Hematopoietic multipotent progenitor cell treated with erythropoietin and hydrocortisone succinate and interleukin-3 and kit ligand, for 4 days (in vitro differentiated cells): ENCODE data around the gene PTPRN2.

ENCODE experiments used
- DNase-seq: peaks from one replicate; pipeline ENCODE4 v3.0.0-alpha.2; 2015

Gene PTPRN2

DNA sequence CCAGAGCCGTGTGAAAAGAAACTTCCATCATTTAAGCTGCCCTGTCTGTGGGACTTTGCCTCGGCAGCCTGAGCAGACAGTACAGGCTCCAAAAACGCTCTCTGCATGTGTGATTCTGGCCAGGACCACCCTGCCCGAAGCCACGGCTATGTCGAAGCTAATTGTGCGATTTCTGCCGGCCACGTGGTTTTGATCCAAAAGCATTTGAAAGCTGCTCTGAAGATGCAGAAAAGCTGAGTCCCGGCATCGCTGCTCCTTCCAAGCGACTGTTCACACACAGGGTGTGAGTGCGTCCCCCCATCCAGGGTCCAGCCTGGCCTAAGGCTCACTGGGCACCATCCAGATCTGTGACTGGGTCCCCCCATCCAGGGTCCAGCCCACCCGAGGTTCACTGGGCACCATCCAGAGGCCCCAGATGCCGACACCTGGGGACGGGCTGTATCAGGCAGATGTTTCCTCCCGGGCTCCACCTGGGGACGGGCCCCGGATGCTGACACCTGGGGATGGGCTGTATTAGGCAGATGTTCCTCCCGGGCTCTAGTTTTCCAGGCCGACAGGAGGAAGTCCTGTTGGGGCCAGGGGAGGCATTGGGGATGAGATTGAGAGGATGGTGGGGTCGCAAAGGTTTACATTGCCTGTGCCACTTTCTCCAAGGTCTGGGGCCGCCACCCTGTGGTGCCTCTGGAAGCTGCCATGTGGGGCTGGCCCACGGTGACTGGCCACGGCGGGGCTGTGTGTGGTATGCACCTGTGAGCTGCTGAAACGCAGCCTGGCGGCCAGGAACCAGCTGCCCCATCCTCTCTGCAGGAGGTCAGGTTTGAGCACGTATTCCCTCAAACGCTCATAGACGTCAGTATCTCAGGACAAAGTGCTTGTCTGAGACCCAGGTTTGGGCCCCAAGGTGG lies 723.5 kb downstream of the PTPRN2 start:
- DNase-seq, result no peak

DNA sequence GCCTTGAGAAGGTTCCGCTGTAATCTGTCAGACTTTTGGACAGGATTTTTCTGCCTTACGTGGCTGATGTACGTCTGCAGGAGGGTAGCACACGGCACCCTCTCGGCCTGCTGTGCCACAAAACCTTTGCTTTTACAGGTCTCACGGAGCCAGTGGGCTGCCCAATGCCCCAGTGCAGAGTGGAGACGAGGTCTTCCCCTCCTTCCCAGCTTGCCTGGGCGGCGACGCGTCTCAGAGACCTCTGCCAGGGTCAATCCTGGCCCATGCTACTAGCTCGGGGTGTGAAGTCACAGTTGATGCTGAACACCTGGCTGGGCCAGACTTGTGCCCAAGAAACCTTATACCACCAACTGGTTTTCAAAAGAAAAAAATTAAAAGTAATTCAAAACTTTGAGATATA lies 724.4 kb downstream of the PTPRN2 start:
- no peak for DNase-seq

DNA sequence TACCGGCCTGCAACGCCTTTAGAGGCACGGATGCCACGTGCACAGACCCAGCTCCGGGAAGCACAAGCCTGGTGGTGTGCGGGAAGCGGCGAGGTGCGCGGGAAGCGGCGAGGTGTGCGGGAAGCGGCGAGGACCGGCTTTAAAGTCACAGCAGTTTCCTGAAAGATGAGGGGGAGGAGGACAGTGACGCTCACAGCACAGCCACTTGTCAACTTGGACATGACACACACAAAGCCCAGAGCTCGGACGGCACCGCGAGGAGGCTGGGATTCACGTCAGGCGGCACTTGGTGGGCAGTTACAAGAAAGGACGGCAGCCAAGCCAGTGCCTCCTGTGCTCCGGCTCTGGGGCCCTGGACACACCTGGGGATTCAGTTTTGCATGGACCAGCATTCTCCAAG lies 724.9 kb downstream of the PTPRN2 start:
- DNase-seq, result no peak

DNA sequence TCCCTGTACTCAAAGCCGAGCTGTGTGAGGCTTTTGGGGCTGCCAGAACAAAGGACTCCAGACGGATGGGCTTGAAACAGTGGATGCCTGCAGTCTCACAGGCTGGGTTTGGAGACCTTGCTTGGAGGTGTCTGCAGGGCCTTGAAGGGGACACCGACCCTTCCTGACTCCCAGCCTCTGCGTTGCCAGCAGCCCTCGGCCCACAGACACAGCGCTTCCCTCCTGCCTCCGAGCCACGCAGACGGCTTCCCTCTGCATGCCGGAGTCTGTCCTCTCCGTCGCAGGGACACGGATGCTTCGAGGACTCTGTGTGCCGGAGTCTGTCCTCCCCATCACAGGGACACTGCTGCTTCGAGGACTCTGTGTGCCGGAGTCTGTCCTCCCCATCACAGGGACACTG lies 726.1 kb downstream of the PTPRN2 start:
- no peak for DNase-seq

DNA sequence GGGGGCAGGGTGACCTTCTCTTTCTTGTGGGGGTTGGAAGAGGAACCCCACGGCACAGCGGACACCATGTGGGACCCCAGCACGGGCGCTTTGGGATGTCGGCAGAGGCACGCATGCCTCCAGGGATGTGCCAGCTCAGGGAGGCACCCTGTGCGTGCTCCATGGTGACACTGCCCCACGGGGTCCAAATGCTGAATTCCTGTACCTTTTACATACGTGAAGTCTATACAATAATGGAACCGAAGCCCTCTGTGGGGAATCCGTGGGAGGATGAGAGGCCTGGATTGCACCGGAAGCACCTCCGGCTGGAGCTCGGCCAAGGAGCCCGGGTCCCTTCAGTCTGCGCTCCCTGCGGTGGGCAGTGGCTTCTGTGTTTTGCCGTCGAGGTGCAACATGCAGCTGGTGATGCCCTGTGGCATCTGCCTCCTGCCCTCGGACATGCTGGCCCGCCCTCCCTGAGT lies 726.6 kb downstream of the PTPRN2 start:
- DNase-seq, result no peak

DNA sequence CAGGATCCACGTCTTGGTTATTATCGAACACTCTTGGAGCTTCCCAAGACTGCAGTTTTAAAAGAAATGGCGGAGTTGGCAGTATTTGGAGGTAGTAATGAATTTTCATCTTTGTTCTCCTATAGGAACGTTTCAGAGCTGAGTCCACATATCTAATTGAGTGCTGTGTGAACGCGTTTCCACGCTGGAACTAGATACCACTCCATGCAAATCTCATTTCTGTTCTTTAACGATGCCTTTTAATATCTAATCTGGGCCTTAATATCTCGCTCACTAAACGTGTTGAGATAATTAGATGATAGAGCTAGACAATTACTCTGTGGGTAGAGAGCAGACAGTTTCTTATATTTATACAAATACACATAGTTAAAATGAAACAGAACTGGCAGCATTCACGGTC lies 727.2 kb downstream of the PTPRN2 start:
- no peak for DNase-seq

DNA sequence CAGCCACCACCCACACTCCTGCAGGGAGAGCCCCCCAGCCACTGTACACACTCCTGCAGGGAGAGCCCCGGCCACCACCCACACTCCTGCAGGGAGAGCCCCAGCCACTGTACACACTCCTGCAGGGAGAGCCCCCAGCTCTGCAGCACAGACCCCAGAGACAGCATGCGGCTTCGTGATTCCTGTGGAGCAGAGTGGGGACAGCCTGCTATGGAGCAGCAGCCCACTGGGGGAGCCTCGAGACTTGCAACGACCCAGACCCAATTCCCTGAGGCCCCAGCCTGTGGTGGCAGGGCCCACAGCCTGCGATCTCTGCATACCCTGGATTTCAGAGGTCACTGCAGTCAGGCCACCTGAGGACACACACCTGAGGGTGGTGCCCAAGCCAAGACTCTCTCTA lies 727.7 kb downstream of the PTPRN2 start:
- DNase-seq, result no peak

DNA sequence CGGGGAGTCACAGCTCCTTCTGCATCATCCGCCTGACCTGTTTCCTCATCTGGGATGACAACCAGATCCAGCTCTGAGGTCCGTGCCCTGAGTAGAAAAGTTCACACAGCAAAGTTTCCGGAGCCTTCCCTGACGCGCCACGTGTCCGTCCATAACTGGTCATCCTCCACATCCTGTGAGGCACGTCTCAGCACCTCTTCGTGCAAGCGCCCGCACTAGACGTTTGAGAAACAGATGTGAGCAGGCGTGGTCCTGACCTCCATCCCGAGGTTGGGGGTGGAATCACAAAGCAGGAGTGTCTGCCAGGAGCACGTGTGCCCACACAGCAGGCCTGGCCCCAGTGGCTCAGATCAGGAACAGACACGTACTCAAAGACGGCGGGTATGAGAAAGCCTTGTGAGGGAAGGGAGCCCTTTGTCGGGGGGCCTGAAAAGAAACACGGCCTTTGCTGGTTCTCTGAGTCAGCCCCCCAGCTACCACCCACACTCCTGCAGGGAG lies 730.0 kb downstream of the PTPRN2 start:
- DNase-seq, result no peak

DNA sequence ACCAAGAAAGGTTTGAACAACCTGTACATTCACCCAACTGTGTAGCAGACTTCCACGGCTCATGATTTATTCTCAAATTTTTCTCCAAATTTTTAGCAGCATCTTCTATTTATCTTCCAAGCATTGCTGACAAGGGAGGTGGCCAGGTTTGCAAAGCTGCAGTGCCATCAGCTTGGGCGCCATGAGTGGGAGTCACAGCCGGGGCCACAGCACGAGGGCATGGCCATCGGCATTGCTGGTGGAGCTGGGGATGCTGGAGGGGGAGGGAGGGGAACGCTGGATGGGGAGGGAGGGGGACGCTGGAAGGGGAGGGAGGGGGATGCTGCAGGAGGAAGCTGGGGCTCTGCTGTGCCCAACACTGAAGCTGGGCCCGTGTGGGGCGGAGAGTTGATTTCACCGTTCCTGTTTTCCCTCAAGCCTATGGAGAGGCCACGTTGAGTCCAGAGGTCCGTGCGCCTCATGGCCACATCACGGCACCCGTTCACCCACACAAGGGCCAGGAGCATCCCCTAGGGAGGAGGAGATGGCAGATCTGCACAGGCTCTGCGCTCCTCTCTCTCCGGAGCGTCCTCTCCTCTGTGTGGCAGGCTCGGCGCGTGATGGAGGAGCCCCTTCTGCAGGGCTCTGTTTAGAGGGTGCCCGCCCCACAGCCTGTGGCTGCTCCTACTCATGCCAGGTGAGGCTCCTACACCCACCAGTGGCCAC lies 730.6 kb downstream of the PTPRN2 start:
- no peak for DNase-seq

DNA sequence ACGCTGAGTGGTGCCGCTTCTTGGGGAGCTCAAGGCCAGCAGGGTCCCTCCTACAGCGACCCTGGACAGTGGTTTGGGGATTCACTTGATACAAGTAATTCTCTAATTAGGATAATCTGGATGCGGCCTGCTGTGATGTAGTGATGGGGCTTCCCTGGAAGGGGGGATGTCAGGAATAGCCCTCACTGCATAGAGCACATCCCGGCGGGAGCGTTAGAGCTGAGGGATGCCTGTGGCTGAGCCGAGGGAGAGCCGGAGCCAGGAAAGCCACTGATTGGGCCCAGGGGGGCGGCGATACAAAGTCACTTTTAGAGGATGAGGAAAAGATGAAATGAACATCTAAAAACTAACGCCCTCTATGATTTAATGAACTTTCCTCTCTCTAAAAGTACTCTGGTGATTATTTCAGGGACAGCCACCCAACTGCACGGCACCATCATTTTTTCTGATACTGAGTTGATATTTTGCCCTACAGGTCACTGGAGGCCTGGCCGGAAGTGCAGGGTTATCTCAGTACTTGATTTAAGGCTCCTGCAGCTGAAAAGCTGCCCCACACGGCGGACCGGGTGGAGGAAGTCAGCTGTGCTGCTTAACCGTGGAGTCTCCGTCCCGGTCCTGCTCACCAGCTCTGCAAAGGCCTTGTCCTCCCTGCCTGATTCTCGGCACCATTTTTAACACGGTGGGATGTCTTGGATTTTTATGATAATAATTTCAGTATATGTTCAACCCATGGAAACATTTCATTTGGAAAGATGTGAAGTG lies 732.0 kb downstream of the PTPRN2 start:
- DNase-seq, result peak; percentile 37

DNA sequence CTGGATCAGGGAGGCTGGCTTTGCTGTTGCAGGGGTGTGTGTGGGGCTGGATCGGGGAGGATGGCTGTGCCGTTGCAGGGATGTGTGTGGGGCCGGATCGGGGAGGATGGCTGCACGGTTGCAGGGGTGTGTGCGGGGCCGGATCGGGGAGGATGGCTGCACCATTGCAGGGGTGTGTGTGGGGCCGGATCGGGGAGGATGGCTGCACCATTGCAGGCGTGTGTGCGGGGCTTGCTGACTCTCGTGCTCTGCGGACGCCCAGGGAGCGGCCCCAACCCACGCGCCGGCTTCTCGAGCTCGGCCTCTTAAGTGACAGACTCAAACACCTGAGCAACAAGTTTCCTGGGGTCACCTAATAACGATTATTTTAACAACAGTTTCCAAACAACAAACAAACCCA lies 732.6 kb downstream of the PTPRN2 start:
- no peak for DNase-seq

DNA sequence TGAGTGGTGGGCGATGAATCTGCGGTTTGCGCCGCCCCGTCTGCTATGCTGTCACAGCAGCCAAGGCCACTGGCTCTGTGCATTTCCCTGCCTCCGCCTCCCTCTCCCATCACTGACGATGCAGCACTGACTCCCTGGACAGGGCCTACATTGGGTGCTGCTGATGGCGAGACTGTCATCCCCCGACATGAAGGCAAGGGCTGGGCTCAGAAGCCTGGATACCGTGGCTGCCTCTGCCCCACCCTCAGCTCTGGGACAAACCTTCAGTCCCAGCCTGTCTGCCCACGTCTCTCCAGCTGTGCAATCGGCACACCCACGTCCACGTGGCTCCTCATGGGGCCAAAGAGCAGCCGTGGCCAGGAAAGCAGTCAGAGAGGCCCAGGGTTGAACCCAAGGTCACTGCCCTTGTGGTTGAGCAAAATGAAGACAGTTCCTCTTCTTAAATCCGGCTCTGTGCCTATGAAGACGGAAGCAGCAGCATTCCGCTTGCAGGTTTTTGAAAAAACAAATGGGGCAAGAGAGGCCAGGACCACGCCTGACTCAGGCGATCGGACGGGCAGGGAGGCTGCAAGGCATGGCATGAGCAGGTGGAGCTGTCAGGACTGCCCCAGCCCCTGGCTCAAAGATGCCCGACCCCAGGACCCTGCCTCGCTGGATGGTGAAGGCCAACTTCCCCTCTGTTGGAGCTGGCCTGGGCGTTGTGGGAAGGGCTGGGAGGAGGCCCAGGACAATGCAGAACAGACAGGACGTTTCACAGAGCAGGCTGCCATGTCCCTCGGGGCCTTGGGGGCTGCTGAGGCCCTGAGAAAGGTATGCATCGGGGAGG lies 733.3 kb downstream of the PTPRN2 start:
- peak; percentile 78 for DNase-seq

DNA sequence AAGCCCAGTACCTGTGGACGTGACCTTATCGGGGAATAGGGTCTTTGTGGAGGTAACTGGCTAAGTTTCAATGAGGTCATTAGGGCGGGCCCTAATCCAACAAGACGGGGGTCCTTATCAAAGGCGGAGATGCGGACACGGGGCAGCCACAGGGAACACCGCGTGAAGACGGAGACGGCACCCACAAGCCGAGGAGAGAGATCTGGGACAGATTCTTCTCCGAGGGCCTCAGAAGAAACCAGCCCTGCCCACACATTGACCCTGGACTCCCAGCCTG lies 733.9 kb downstream of the PTPRN2 start:
- DNase-seq, result no peak

DNA sequence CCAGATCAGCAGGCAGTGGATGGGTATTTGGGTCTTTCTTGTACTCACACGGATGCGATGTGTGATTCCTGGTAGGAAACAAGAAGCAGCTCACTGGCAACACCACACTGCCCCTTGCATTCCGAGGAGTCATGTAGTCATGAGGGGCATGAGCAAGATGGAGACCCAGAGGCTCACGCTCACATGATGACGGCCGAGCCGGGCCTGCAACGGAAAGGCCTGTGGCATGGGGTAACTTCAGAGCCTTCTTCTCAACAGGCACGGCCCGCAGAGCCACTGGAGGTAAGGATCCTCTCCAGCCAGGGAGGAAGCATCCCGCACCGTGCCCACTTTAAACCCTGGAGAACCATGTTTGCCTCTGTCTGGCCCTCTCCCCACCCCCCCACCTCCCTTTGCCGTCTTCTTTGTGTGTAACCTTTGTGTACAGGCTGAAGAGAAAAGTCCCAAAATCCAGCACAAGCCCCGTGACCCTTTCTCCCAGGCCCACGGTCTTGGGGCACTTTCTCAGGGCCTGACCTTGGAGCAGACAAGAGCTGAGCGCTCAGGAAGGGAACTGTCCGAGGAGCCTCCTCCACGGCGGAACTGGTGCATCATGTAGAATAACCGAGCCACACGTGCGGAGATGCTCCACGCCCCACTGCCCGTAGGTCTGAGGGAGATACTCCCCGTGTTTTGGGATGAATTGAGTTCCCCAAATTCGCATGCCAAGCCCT lies 734.4 kb downstream of the PTPRN2 start:
- no peak for DNase-seq

DNA sequence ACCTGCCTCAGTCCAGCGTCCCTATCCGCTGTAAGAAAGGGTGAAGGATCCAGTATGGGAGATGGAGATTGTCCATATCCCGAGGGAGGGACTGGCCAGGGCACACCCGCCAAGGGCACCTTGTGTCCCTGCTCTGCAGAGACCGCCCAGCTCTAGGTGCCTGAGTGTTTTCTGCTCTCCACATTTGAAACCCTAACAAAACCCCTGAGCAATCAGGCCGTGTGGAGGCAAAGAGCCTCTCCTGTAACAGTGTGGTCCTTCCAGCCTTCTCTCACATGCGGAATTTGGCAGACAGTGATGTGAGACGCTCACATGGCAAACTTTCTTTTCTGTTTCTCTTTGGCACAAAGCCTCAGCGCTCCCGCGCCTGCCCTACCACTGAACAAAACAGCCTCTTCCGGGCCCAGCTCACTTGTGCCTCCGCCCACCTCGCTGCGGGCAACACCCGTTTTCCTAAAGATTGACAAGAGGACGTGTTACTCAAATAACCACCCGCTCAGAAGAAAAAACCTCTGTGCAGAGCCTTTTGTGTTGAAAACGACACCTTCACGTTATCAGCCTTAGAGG lies 736.0 kb downstream of the PTPRN2 start:
- peak; percentile 93 for DNase-seq

DNA sequence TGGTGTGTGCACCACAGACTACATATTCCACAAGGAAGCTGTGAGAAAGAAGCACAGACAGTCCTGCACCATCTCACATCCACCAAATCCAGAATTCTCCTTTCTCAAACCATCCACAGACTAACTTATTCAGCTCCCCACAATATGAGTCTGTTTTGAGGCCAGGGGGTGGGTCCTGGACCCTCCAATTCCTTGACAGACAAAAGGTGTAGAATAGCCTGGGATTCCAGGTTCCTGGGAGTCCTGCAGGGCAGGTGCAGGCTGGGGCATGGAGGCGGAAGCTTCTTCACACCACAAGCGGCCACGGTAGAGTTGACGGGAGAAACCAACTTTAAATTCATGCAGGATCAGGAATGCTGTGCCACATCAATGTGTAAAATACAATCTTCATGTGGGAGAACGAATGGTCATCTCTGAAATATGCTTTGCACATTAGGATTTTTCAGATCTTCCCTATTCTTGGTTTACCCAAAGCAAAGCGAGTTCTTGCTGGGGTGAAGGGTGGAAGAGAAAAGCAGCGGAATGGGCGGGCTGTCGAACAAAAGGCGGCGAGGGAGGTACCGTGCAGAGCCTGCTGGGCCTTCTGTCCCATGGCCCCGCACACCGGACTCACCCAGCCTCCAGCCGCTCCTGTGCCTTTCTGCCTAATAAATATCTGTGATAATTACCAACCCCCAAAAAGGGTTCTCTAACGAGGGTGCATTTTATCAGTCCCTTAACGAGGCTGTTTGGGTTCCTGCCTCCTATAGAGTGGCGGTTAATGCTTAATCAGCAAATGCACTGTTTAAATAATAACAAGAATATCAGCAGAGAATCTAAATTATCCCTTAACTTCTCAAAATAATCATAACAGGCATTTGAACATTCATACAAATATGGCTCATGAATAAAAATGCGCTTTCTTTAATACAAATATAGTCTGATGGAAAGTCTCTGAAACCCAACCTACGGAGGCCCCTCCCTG lies 736.9 kb downstream of the PTPRN2 start:
- DNase-seq, result no peak

DNA sequence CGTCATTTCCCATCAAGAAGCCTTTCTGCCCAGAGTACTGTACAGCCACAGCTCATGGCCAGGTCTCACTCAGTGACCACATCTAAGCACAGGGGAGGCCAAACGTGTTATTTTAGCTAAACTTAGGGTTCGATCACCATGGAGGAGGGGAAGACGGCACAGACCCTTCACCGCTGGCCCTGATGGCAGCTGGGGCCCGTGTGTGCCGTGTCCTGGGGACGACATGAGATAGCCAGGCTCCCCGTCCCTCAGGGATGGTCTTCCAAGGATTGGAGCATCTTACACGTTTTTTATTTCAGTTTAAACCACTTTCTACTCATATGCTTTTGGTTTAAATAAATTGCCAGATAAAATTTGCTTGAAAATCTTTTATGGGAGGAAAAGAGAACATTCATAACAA lies 737.9 kb downstream of the PTPRN2 start:
- DNase-seq, result no peak

DNA sequence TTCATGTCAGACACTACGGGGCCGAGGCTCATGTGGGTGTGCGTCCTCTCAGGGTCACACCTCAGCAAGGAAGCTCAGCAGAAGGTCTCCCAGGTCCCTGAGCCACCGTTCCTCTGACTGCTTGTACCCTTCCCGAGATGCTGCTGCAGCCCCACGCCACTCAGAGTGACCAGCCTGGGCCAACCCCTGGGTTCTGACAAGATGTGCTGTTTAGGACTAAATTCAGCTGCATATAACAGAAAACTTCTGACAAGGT lies 738.4 kb downstream of the PTPRN2 start:
- no peak for DNase-seq

DNA sequence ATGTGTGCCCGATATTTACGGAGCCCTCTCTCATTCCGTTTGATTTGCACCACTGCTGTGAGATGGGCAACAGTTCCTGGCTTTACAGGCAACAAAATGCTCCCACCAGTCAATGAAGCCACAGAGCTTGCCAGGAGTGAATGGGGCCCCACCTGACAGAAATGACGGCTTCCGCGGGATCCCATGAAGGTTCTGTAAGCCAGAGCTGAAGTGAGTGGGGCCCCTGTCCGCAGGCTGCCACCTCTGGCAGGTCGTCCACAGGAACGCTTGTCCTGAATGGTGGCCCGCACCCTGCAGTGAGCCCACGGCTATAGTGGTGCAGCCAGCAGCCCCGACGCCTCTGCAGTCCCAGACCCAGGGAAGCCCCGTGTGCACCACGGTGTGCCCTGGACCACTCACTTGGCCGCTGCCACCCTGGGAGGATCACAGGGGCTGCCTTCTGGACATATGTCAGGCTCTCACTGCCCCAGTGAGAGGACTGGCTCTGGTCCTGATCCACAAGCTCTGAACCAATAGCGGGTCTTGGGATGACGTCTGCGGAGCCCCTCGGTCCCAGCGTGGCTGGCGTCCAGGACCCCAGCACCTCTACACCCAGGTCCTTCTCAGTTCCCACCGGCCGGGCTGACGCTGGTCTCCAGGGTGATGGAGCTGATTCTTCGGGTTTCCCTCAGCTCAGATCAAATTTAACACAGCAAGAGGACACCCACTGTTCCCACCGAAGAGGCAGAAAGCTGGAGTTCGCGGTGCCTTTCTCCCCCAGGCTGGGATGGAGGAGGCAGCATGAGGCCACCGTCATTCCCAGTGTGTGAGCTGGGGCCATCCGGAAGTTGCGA lies 738.9 kb downstream of the PTPRN2 start:
- no peak for DNase-seq
